Lung (tissue), 12 donors: ENCODE measurements around the gene LSM14A. TPM values are rescaled to one million over a fixed set of nuclear protein-coding genes. Genes with fewer than 3 reads are reported as not detected.

Experiments
- ATAC-seq: fragments of 200-7000 bp; cut with Tn5 transposase; one replicate; pipeline ENCODE4 v1.9.1; 2020; ENCODE audit warnings: moderate number of reproducible peaks; ENCODE audit not compliant: insufficient read depth, low FRiP score
- DNase-seq, 3 donors: peaks; one replicate each; pipeline ENCODE4 v3.0.0-alpha.2; 2013 to 2017
- H3K27ac ChIP-seq, 2 donors: one replicate each; pipeline ENCODE4 v1.5.1; 2013; ENCODE audit warnings: mild to moderate bottlenecking in 2 of 2, moderate library complexity in 2 of 2, control low read depth in 1 of 2, inconsistent platforms in 1 of 2, low read depth in 1 of 2, low read length in 1 of 2
- H3K27me3 ChIP-seq, 3 donors: one replicate each; pipeline ENCODE4 v1.5.1; 2013; ENCODE audit warnings: low read length in 2 of 3; ENCODE audit not compliant: control insufficient read depth in 3 of 3, insufficient read depth in 3 of 3
- H3K36me3 ChIP-seq, 4 donors: one replicate each; pipeline ENCODE4 v1.5.1; 2013; ENCODE audit warnings: low read length in 4 of 4, mild to moderate bottlenecking in 1 of 4, moderate library complexity in 1 of 4; ENCODE audit not compliant: control insufficient read depth in 4 of 4, insufficient read depth in 4 of 4
- H3K4me1 ChIP-seq, 5 donors: one replicate each; pipeline ENCODE4 v1.5.1; 2013; ENCODE audit warnings: low read length in 5 of 5, mild to moderate bottlenecking in 2 of 5, moderate library complexity in 1 of 5; ENCODE audit not compliant: control insufficient read depth in 5 of 5, insufficient read depth in 5 of 5
- H3K4me3 ChIP-seq: one replicate; pipeline ENCODE4 v1.5.1; 2013; ENCODE audit warnings: mild to moderate bottlenecking, control low read depth, moderate library complexity
- H3K9ac ChIP-seq, 2 donors: one replicate each; pipeline ENCODE4 v1.5.1; 2013; ENCODE audit warnings: low read length in 2 of 2, control low read depth in 1 of 2; ENCODE audit not compliant: insufficient read depth in 1 of 2
- H3K9me3 ChIP-seq, 4 donors: one replicate each; pipeline ENCODE4 v1.5.1; 2013; ENCODE audit warnings: low read length in 3 of 4, mild to moderate bottlenecking in 1 of 4, moderate library complexity in 1 of 4; ENCODE audit not compliant: control insufficient read depth in 4 of 4, insufficient read depth in 3 of 4
- WGBS, 2 donors: extraction: QIAGEN DNeasy Blood & Tissue Kit; methylation state at CpG; one replicate each; pipeline ENCODE4 v1.1.7; 2013; 5-methylcytosine and 5-hydroxymethylcytosine counted together
- polyA plus RNA-seq, 2 donors: library from polyadenylated mRNA; stranded (reverse); fragments of 200-250 nt; gene quantifications; one replicate each; pipeline ENCODE4 v1.2.1, GENCODE V29; 2013
- total RNA-seq, 2 donors: library from RNA; depleted of rRNA in 1 of 2; stranded (reverse); fragments of >200 nt in 1 of 2; gene quantifications; one replicate each; pipeline ENCODE4 v1.2.1, GENCODE V29; 2014 to 2021
- TF ChIP-seq, protein P1 (sequence below): IDR thresholded peaks from 2 replicates; pipeline ENCODE4 v1.5.1; 2012; ENCODE audit warnings: mild to moderate bottlenecking; ENCODE audit errors: control extremely low read depth, extremely low read depth
- donor health status: control.
- donor health status: control.
- donor health status: Bipolar disorder and iron deficiency.
- donor health status: healthy.
- donor health status: DM: yes; HTN: yes; CAD: no.

The LSM14A gene
- total and polyA plus RNA-seq, 4 donors: 52.9 to 153 (median 83.5) TPM

GRCh38 chr19:34230820-34231219 is 58.5 kb downstream of the LSM14A start:
- Histone ChIP-seq H3K4me3 (no peak overlapping the region), H3K4me1 (peaks cover 0 to 3% (median 0%) of the 10 kb centered on the region in 5 donors), H3K27ac (no peak overlapping the region), H3K27me3 (no peaks in the 10 kb centered on the region), H3K36me3 (peaks cover 11 to 25% (median 19%) of the 10 kb centered on the region in 4 donors), H3K9ac (no peak overlapping the region), H3K9me3 (no peaks in the 10 kb centered on the region)
- DNase-seq (no peak), ATAC-seq (no peak)
- 86 to 91% methylated on average over 10 of the region's 10 CpGs for WGBS, 2 donors
- TF ChIP-seq, protein P1, sequence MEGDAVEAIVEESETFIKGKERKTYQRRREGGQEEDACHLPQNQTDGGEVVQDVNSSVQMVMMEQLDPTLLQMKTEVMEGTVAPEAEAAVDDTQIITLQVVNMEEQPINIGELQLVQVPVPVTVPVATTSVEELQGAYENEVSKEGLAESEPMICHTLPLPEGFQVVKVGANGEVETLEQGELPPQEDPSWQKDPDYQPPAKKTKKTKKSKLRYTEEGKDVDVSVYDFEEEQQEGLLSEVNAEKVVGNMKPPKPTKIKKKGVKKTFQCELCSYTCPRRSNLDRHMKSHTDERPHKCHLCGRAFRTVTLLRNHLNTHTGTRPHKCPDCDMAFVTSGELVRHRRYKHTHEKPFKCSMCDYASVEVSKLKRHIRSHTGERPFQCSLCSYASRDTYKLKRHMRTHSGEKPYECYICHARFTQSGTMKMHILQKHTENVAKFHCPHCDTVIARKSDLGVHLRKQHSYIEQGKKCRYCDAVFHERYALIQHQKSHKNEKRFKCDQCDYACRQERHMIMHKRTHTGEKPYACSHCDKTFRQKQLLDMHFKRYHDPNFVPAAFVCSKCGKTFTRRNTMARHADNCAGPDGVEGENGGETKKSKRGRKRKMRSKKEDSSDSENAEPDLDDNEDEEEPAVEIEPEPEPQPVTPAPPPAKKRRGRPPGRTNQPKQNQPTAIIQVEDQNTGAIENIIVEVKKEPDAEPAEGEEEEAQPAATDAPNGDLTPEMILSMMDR: no peak

GRCh38 chr19:34231439-34231838 is 59.1 kb downstream of the LSM14A start:
- TF ChIP-seq, protein P1: no peak
- ATAC-seq: no peak
- Histone ChIP-seq H3K27me3 (no peaks in the 10 kb centered on the region), H3K27ac (no peak overlapping the region), H3K9me3 (no peaks in the 10 kb centered on the region), H3K9ac (no peak overlapping the region), H3K36me3 (peaks cover 9 to 20% (median 16%) of the 10 kb centered on the region in 4 donors), H3K4me3 (no peak overlapping the region), H3K4me1 (peaks cover 0 to 6% (median 3%) of the 10 kb centered on the region in 5 donors)
- 93 to 94% methylated on average over 4 of the region's 4 CpGs for WGBS, 2 donors
- DNase-seq: no peak

- TF ChIP-seq, protein P1: no peak
- peak; percentile 21 to 39 (median 26) for DNase-seq
- 44 to 49% methylated on average over 11 of the region's 11 CpGs for WGBS, 2 donors
- Histone ChIP-seq H3K36me3 (peaks cover 9 to 16% (median 14%) of the 10 kb centered on the region in 4 donors), H3K4me3 (no peak overlapping the region), H3K27me3 (no peaks in the 10 kb centered on the region), H3K9me3 (no peaks in the 10 kb centered on the region), H3K4me1 (peaks cover 0 to 8% (median 3%) of the 10 kb centered on the region in 5 donors), H3K9ac (no peak overlapping the region), H3K27ac (peak overlapping the region in 1 of 2 donors; percentile 77)
- peak; percentile 72 for ATAC-seq
Measured at GRCh38 chr19:34232566-34233481, 60.5 kb downstream of the LSM14A start.
